HG03139 (cell line): ENCODE data around the gene CCDC146.

ENCODE experiments used
- ATAC-seq: cut with Tn5 transposase; IDR thresholded peaks from one replicate; pipeline ENCODE4 v1.9.1; 2021; ENCODE audit not compliant: unreplicated experiment

CCDC146 gene

DNA sequence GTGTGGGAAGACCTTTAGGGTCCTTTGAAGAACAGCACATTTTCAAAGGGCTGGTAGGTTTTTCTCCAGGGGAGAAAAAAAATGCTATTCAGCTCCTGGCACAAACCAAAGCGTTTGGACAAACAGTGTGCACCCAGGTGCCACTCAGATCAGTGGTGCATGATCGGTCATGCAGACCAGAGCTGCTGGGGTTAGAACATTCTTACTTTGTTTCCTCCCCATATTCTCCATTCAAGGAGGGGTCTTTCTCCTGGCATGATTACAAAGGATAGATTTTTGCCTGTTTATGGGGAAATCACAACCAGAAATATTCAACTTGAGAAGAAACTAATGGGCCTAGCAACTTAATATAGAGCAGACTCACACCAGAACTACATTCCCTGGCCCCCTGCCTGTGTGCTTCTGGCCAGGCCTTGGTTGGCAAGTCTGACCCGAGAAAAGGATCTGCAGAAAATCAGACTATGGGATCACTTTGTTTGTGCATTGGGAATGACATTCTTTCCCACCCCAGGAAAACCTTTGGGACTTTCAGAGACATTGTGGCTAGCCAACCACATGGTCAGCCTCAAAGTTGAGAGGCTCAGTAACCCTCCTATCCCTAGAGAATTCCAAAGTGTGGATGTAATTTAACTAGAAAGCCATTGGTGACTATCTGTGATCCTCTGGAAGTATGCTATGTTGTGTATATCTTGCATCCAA, 159.5 kb downstream of the CCDC146 start:
- no peak for ATAC-seq

DNA sequence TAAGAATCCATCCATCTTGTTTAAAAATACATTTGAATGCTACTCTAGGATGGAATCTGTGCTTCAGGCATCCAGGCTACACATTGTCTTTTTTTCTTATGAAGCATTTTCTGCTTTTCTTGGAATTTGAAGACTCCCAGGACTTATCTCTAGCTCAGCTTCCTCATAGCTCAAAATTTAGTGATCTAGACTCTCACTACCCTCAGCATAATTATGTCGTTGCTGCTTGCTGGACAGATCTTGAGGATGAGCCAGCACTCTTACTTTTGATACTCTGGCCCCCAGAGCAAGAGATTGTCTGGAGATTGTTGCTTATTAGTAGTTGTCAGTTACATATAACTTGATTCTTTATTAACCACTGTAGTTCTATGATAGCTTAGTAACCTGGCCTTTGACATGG, 160.5 kb downstream of the CCDC146 start:
- no peak for ATAC-seq

DNA sequence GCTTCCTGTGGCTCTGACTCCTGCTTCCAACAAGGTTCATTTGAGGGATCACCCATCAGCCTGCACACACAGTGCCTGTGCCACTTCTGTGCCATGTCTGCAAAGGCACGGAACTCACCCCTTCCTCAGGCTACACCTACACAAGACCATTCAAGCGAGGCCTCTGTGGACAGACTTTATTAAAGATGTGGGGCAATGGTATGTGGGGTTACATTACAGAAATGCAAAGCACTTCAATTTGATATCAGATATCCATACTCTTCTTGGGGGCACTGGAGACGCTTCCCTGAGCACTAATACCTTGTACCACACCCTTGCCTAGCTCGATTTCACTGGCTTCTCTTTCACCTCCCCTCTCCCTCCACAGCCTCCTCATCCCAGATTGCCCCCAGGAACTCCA, 161.6 kb downstream of the CCDC146 start:
- ATAC-seq: no peak

DNA sequence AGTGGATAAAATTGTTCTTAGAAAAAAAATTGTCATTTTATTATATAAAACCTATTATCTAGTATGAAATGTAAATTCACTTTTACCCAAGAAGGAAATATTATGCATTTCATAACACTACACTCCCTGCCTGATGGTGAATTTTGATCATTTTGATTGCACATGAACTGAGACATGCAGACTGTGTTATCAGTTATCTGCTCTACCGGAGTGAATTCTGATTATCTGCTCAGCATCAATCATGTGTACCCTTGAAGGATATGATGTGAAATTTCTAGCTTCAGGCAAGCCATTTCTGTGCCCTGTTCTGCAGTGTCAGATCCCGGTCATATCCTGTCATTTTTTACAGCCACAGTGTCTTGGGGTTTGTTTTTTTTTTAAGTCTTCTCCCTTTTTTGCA, 162.2 kb downstream of the CCDC146 start:
- no peak for ATAC-seq

DNA sequence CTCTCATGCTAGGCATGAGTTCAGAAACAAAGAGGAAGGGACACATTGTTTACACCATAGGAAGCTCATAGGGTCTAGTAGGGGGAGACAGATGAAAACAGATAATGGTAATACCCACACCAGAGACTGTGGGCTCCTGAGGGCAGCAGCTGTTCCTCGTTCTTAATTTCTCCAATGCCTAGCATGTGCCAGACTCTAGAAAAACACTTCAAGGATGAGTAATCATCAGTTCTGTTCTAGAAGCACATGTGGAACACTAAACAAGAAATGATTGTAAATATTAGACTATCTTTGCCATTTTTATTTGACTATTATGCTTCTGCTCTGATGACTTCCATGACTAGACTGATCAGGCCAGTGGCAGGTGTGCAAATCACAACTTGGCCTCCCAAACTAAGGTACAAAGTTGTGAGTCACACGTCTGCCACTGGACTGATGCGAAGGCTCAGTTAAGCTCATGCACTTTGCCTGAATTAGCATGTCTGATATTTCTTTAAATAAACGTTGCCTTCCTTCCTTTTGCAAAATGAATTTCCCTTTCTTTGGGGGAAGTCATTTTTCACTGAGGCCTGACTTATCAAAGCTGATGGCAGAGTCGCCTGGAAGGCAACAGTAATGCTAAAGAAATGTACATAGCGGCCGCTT, 166.4 kb downstream of the CCDC146 start:
- ATAC-seq: no peak

DNA sequence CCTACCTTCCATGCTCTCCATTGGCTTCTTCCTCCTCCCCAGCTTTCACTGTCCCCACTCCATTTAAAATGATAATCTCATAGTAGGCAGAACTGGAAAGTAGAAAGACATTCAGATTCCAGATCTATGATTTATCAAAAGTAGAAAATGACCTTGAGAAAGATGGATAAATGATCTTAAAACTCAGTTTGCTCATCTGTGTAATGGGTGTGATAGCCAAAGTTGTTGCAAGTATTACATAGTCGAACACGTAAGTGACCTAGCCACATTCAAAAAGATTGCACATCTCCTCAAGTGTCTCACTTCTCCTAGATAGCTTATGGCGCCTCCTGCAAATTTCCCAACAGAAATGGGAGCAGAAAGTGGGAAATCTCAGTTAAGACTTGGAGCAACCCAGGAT, 167.0 kb downstream of the CCDC146 start:
- no peak for ATAC-seq

DNA sequence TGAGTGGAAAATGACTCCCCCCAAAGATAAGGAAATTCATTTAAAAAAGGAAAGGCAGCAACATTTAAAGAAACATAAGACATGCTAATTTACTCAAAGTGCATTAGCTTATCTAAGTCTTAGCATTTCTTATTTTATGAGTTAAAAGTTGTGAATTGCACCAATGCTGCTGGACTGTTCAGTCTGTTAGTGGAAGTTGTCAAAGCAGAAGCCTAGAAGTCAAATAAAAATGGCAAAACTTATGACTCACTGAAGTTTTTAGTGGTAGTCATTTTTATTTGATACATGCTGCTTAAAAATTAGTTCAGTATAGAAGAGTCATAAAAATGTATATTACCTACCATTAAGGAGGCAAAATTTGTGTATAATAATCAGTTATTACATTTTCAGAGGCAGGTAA, 168.0 kb downstream of the CCDC146 start:
- no peak for ATAC-seq

DNA sequence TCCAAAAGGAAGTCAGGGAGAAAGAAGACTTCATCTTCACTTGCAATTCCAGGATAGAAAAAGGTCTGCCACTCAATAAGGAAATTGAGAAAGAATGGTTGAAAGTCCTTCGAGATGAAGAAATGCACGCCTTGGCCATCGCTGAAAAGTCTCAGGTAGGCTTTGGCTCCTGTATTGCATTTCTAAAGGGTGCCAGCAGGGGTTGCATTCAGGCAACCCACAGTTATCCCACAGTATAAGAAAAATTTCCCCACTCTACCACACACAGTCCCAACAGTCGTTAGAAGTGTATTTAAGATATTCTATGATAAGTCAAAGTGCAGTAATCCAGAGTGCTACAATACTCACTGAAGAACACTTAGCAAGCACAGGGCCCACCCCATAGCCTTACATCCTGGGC, 170.6 kb downstream of the CCDC146 start:
- ATAC-seq: no peak

DNA sequence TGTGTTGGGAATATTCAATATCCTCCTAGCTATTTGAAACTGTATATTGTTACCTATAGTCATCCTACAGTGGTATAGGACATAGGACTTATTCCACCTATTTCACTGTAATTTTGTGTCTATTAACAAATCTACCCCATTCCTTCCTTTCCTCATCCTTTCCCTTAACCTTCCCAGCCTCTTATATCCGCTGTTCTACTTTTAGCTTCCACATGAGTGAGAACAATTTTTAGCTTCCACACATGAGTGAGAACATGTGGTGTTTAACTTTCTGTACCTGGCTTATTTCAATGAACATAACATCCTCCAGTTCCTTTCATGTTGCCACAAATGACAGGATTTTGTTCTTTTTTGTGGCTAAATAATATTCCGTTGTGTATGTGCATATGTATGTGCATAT, 173.1 kb downstream of the CCDC146 start:
- ATAC-seq: no peak

DNA sequence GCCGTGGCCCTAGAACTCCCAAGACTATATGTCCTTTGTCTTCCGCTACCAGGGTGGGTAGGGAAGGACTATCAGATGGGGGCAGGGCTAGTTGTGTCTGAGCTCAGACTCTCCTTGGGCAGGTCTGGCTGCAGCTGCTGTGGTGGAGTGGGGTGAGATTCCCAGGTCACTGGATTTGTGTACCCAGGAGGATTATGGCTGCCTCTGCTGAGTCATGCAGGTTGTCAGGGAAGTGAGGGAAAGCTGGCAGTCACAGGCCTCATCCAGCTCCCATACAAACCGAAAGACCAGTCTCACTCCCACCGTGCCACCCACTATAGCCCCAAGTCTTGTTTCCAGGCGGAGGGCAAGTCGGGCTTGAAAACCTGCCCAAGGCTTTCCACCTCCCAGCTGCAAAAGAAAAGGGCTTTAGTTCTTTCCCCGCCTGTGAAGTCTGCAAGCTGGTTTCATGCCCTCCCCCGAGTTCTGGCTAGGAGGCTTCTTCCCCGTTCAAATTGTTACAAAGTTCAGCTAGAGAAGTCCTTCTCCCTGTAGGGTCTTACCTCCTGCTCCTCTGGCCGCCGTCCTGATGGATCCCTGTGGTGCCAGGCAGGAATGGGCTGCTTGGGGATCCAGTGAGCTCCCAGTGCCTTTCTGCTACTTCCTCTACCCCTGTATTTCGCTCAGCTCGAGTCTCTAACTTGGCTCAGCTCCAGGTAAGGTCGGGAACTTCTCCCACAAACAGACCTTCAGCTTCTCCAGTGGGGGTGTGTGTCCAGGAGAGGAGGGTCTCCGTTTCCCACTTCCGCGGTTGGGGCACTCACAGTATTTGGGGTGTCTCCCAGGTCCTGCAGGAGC, 184.0 kb downstream of the CCDC146 start:
- no peak for ATAC-seq

DNA sequence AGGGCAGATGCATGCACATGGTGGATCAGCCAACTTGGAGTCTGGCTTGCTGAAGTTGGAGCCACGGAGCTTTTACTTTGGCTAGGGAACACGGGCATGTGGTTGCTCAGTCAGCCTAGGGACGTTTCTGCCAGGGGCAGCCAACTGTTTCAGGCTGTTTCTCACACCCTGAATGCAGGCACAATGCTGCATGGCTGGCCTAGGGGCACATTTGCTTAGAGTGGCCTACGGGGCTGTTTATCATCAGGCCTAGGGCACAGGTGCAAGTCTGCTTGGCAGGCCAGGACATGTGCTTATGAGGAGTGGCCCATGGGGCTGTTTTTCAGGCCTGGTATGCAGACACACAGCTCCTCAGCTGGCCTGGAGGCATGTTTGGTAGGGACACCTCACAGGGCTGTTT, 186.4 kb downstream of the CCDC146 start:
- ATAC-seq: no peak

DNA sequence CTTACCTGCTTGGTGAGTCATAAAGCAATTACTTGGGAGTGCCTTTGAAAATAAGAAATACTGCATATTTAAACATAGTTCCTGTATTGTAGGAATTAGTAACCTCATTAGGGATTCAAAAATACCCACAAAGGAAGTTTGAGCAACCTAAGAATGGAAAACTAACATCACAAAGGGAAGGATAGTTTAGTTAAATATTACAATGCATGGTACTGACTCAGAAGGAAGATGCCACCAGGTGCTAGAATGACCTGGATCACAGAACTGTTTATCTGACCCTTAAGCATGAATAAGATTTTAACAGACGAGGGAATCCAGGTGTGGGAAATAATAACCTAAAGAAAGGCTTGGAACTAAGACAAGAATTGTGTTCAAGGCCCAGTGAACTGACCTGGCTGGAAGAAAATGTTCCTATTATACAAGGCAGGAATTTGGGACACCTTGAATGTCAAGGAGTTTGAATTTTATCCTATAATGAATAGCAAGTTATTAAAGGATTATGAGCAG, 187.4 kb downstream of the CCDC146 start:
- ATAC-seq: no peak

DNA sequence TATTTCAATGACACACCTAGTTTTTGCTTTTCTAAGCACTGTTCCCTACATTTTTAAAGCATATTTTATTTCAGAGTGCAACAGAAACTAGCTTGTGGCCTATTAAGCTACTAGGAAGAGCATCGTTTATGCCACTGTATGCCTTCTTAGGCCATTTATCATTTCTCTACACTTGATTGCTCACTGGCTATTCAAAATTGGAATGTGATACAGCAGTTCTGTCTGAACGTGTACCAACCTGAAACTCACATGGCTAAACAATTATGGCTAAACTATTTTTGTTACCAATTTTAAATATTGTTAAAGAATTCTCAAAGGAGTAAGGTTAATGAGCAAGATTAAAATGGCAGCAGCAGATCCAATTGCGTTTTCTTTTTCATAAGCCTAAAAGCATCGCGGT, 188.6 kb downstream of the CCDC146 start:
- no peak for ATAC-seq

DNA sequence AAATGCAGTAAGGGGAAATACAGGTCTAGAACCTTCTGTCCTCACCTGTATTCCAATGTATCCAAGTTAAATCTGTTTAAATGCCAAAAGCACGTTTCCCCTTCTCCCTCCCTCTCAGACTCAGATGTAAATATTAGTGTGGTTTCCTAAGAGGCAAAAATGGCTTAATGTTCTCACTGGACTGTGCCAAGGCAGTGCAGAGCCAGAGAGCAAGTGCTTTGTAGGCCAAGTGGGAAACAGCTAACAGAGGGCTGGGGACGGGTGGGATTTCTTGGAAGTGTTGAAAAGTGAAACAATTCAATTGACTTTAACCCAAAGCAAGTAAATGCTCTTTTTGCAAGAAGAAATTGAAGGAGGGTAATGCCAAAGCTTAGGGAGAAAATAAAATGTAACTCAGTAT, 190.7 kb downstream of the CCDC146 start:
- ATAC-seq: no peak

DNA sequence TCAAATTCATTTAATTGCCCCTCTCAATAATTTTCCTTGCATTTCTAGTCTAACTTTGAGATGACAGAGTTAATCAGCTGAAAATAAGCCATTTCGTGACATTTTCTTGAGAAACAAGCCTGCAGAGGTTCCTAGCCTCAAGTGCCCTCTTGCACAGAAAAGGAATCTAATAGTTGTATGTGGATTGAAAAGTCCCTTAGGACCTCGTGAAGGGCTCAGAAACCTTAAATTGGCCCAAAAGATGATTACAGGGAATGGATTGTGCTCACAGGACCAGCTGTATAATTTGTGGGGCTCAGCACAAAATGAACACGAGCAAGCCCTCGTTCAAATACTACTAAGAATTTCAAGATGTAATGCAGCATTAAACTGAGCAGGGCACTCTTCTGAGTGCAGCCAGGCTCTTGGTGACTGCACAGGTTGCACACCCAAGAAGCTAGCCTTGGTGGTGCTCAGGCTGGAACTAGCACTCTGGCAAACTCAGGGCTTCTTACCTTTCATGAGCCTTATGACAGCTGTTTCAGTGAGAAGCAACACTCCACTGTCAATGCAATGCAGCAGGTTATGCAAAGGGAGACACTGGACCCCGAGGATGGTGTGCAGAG, 191.6 kb downstream of the CCDC146 start:
- ATAC-seq: no peak

DNA sequence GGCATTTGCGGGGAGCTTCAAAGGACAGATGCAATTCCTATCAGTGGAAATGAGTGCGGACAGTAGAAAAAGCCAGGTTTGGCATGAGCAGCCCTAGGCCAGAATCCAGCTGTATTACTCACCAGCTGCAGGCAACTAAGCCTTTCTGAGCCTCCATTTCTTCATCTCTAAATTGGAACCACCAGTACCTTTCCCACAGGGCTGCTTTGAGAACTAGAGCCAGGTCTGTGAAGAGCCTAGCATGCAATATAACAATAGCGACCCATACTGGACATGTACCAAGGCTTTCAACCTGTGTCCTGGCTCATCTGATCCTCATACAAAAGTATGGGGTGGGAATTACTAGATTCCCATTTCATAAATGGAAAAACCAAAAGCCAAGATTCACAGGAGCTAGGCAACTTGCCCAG, 192.8 kb downstream of the CCDC146 start:
- no peak for ATAC-seq

DNA sequence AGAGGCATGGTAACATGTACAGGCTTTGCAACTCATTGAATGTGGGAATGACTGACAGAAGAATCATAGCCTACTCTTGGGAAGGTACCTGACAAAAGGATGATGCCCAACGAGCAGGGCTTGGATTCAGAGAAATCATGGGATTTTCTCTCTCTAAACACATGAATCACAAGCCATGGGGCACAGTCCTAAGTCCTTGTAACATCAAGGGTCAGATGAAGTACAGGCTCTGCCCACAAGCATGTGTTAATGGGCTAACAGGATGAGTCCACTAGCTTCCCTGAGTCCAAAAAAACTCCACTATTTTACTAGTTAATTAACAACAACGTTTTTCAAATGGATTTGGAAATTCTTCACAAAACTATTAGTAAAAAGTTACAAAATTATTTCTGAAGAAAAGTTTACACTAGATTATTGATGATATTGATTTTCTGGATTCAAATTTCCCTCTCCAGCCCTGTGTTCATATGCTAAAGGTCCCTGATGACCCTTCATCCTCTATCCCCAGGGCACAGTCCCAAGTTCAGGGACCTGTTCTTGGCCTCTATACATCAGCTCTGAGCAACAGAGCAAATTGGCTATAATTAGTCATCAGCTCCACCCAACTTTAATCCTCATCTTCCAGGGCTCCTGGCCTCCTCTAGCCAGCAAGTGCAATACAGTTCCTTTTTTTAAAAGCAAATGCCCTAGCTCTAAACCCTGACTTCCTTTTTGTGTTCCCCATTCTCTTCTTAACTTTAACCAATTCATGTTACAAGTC, 194.0 kb downstream of the CCDC146 start:
- no peak for ATAC-seq

DNA sequence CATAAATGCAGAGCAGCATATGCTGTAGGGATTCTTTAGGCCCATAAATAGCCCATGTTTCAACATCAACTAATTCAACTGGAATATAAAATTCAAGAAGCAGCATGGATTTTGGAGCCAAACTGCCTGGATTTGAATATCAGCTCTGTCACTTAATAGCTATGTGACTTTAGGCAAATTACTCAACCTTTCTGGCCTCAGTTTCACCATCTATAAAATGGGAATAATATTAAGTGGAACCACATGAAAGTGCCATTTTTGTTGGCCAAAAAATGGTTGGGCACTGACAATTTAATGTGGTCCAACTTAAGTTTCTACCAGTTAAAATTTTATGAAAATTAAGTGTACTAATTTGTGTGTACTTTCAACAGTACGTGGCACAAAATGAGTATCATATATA, 195.6 kb downstream of the CCDC146 start:
- no peak for ATAC-seq

DNA sequence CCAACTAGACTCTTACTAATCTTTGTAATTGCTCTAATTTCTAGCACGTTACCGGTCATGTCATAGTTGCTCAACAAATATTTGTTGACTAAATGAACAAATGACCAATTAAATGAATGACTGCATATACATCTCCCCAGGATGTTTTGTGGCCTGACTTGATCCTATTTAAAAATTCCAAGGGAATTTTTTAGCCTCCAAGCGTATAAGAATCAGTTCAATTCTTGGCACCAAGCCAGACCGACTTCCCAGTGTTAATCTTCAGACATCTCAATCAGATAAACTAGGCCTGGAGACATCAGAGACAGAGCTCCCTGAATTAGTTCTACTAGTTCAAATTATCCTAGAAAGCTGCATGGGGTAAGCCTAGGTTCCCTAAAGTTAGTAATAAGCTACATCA, 197.7 kb downstream of the CCDC146 start:
- no peak for ATAC-seq

DNA sequence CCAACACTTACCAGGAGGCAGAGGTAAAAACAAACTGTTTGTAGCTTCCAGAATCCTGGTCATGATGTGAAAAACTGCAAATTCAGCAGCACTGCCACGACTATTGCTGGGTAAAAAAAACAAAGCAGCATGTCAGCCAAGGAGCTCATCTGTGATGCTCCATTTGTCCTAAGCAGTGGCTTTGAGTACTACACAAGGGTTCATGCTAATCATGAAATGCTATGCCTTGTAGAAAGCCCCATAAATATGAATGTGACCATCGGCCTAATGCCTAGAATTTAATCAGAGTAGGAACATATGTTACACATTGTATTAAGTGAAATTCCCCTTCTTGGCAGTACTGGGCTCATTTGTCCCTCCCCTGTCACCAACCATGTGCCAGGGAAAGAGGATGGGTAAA, 198.3 kb downstream of the CCDC146 start:
- ATAC-seq: no peak

DNA sequence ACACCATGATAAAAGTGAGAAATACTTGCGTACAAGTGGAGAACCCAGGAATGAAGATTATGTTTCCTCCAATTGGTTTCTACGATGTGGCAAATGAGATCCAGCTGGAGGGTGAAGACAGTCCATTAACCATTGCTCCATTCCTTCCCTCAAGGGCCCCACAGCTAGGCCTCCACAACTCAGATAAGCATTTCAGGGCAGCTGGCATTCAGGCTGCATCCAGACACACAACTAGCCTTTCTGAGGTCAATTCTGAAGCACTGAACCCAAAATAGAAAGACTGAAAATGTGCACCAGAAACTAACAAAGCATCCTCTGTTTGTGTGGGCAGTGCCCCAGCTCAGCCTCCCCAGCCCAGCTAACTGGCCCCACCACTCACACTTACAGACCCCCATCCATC, 198.9 kb downstream of the CCDC146 start:
- ATAC-seq: no peak
